ENCODE data around the gene TRERF1. TPM values are rescaled to one million over a fixed set of nuclear protein-coding genes. Genes with fewer than 3 reads are reported as not detected.

TRERF1 gene
- total and polyA plus RNA-seq, 7 donors = 0.21 to 0.99 (median 0.44) TPM

GRCh38 chr6:42418724-42419123, 33.0 kb downstream of the TRERF1 start:
- Histone ChIP-seq H3K36me3 (ENCODE audit: insufficient read depth in 1 of 2, low read depth in 1 of 2) (no peaks in the 10 kb centered on the region), H3K9me3 (no peaks in the 10 kb centered on the region), H3K4me1 (no peaks in the 10 kb centered on the region), H3K27me3 (ENCODE audit: insufficient read depth in 3 of 3, low read length in 2 of 3) (peaks cover 0 to 3% (median 0%) of the 10 kb centered on the region in 3 donors), H3K4me3 (no peak overlapping the region), H3K27ac (no peak overlapping the region)
- ATAC-seq (no peak), DNase-seq (no peak)
- 45 to 50% (median 49%) methylated on average over 4 of the region's 4 CpGs for WGBS, 3 donors
- intact Hi-C loops (cut with DNase I) = no loop called here
- no peak for TF ChIP-seq CTCF (IDR thresholded peaks at IDR 0.05)

DNA sequence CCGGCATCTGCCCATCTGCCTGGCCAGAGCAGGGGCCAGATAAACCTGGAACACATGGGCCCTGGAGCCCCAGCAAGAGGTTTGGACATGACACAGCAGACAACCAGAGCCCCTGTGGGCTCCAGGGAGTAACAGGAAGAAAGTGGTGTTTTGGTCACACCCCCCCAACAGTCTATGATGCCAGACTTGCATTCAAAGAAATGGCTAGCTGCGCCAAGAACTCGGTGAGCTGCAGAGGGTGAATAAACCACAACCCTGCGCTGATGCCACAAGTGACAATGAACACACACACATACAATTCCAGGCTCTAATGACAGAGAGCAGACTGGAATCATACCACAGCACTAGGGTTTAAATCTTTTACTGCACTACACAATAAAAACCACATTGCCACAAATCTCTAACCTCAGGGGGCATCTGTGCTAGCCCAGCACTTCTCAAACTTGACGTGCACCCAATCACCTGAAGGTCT, 34.0 kb downstream of the TRERF1 start:
- H3K27ac ChIP-seq = no peak overlapping the region
- H3K9me3 ChIP-seq = no peaks in the 10 kb centered on the region
- TF ChIP-seq CTCF (IDR thresholded peaks at IDR 0.05) = no peak
- DNase-seq = no peak
- WGBS, 3 donors = 77 to 88% (median 80%) methylated on average over 5 of the region's 5 CpGs
- intact Hi-C loops (cut with DNase I) = no loop called here
- H3K27me3 ChIP-seq (ENCODE audit: insufficient read depth in 3 of 3, low read length in 2 of 3) = peaks cover 0 to 3% (median 0%) of the 10 kb centered on the region in 3 donors
- no peaks in the 10 kb centered on the region for H3K36me3 ChIP-seq (ENCODE audit: insufficient read depth in 1 of 2, low read depth in 1 of 2)
- no peaks in the 10 kb centered on the region for H3K4me1 ChIP-seq
- ATAC-seq = no peak
- H3K4me3 ChIP-seq = no peak overlapping the region

- H3K27ac ChIP-seq = no peak overlapping the region
- intact Hi-C loops (cut with DNase I) = no loop called here
- no peaks in the 10 kb centered on the region for H3K36me3 ChIP-seq (ENCODE audit: insufficient read depth in 1 of 2, low read depth in 1 of 2)
- no peaks in the 10 kb centered on the region for H3K4me1 ChIP-seq
- WGBS, 3 donors = 71 to 73% (median 72%) methylated on average over 6 of the region's 6 CpGs
- no peaks in the 10 kb centered on the region for H3K9me3 ChIP-seq
- ATAC-seq (no peak), DNase-seq (no peak)
- TF ChIP-seq CTCF (IDR thresholded peaks at IDR 0.05) = no peak
- no peaks in the 10 kb centered on the region for H3K27me3 ChIP-seq (ENCODE audit: insufficient read depth in 3 of 3, low read length in 2 of 3)
- no peak overlapping the region for H3K4me3 ChIP-seq
These were observed 40.3 kb downstream of the TRERF1 start for GRCh38 chr6:42411406-42411805.

- TF ChIP-seq CTCF (IDR thresholded peaks at IDR 0.05) = no peak
- no peaks in the 10 kb centered on the region for H3K27me3 ChIP-seq (ENCODE audit: insufficient read depth in 3 of 3, low read length in 2 of 3)
- 65 to 80% (median 72%) methylated on average over 1 of the region's 1 CpG for WGBS, 3 donors
- no peak overlapping the region for H3K27ac ChIP-seq
- H3K4me1 ChIP-seq = no peaks in the 10 kb centered on the region
- no peak overlapping the region for H3K4me3 ChIP-seq
- no peaks in the 10 kb centered on the region for H3K36me3 ChIP-seq (ENCODE audit: insufficient read depth in 1 of 2, low read depth in 1 of 2)
- DNase-seq (no peak), ATAC-seq (no peak)
- intact Hi-C loops (cut with DNase I) = no loop called here
- H3K9me3 ChIP-seq = no peaks in the 10 kb centered on the region
These were observed 40.9 kb downstream of the TRERF1 start for GRCh38 chr6:42410861-42411260.

GRCh38 chr6:42409581-42409980, 42.1 kb downstream of the TRERF1 start:
- TF ChIP-seq CTCF (IDR thresholded peaks at IDR 0.05) = no peak
- H3K9me3 ChIP-seq = no peaks in the 10 kb centered on the region
- no peaks in the 10 kb centered on the region for H3K27me3 ChIP-seq (ENCODE audit: insufficient read depth in 3 of 3, low read length in 2 of 3)
- DNase-seq = no peak
- H3K36me3 ChIP-seq (ENCODE audit: insufficient read depth in 1 of 2, low read depth in 1 of 2) = no peaks in the 10 kb centered on the region
- no peaks in the 10 kb centered on the region for H3K4me1 ChIP-seq
- no peak overlapping the region for H3K4me3 ChIP-seq
- intact Hi-C loops (cut with DNase I) = no loop called here
- H3K27ac ChIP-seq = no peak overlapping the region
- 72 to 75% (median 74%) methylated on average over 2 of the region's 2 CpGs for WGBS, 3 donors
- no peak for ATAC-seq
